Hematopoietic multipotent progenitor cell treated with erythropoietin and hydrocortisone succinate and interleukin-3 and kit ligand, for 6 days (in vitro differentiated cells): ENCODE data around the gene IGFBP1.
"Not testable (repeated sequence)": the region's sequence is repeated elsewhere in the genome, so short reads cannot be mapped to it uniquely, and the experiment has no call there.

Experiments
- DNase-seq: peaks from one replicate; pipeline ENCODE4 v3.0.0-alpha.2; 2015

Gene IGFBP1

GRCh38 chr7:45888185-45888992 is at the start of gene IGFBP1:
Gene IGFBP1 (plus strand): TSS chr7:45888488. CDS start chr7:45888653, 165 bp downstream.
- DNase-seq = no peak

- DNase-seq = not testable (repeated sequence)
Measured at GRCh38 chr7:45838852-45839251, 49.4 kb upstream of the IGFBP1 start.

GRCh38 chr7:45841926-45842717 is 46.2 kb upstream of the IGFBP1 start:
- DNase-seq = not testable (repeated sequence)

GRCh38 chr7:45846536-45846935 is 41.8 kb upstream of the IGFBP1 start:
- not testable (repeated sequence) for DNase-seq

- DNase-seq = not testable (repeated sequence)
Measured at GRCh38 chr7:45848734-45849133, 39.6 kb upstream of the IGFBP1 start.

GRCh38 chr7:45852984-45853383 is 35.3 kb upstream of the IGFBP1 start:
- DNase-seq = not testable (repeated sequence)

GRCh38 chr7:45853491-45853890 is 34.8 kb upstream of the IGFBP1 start:
- not testable (repeated sequence) for DNase-seq

- not testable (repeated sequence) for DNase-seq
Measured at GRCh38 chr7:45855680-45856079, 32.6 kb upstream of the IGFBP1 start.

GRCh38 chr7:45856888-45857287 is 31.4 kb upstream of the IGFBP1 start:
- DNase-seq = not testable (repeated sequence)

GRCh38 chr7:45863715-45864114 is 24.6 kb upstream of the IGFBP1 start:
- no peak for DNase-seq

GRCh38 chr7:45865594-45866410 is 22.5 kb upstream of the IGFBP1 start:
- no peak for DNase-seq

- no peak for DNase-seq
Measured at GRCh38 chr7:45867471-45867870, 20.8 kb upstream of the IGFBP1 start.

- DNase-seq = no peak
Measured at GRCh38 chr7:45869426-45869825, 18.9 kb upstream of the IGFBP1 start.

GRCh38 chr7:45872116-45873034 is 15.9 kb upstream of the IGFBP1 start:
- DNase-seq = peak; percentile 8

GRCh38 chr7:45873035-45873354 is 15.3 kb upstream of the IGFBP1 start, which contains the start of gene CCDC201:
Gene CCDC201 (minus strand): TSS chr7:45873082. CDS start chr7:45873007, 75 bp downstream.
- DNase-seq = no peak

- DNase-seq = no peak
Measured at GRCh38 chr7:45873355-45873754, 14.9 kb upstream of the IGFBP1 start.

GRCh38 chr7:45874408-45875131 is 13.7 kb upstream of the IGFBP1 start:
- DNase-seq = no peak

- DNase-seq = no peak
Measured at GRCh38 chr7:45876519-45876918, 11.8 kb upstream of the IGFBP1 start.

GRCh38 chr7:45878457-45879144 is 9.7 kb upstream of the IGFBP1 start:
- DNase-seq = no peak

- no peak for DNase-seq
Measured at GRCh38 chr7:45880433-45880860, 7.8 kb upstream of the IGFBP1 start.
